Measurements from ENCODE around the gene FBXO38. TPM values are rescaled to one million over a fixed set of nuclear protein-coding genes. Genes with fewer than 3 reads are reported as not detected.

FBXO38 gene
- polyA plus RNA-seq, 1 donor: 54.6 TPM

DNA sequence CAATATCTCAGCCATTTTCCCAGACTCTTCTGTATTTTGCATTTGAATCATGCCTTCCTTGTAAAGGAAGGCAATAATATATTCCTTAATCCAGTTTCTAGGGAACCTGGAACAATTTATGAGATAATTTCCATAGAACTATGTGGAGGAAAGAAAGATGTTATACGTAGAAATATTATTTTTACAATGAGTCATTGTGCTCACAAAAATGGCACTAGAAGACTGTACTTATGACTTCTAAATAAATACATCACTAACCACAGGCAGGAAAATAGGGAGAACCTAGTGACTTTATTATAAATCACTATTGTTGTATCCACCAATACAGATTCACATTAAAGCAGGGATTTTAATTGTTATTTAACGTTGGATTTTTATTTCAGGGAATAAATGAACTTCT is 87.6 kb downstream of the FBXO38 start:
- no peak for DNase-seq

DNA sequence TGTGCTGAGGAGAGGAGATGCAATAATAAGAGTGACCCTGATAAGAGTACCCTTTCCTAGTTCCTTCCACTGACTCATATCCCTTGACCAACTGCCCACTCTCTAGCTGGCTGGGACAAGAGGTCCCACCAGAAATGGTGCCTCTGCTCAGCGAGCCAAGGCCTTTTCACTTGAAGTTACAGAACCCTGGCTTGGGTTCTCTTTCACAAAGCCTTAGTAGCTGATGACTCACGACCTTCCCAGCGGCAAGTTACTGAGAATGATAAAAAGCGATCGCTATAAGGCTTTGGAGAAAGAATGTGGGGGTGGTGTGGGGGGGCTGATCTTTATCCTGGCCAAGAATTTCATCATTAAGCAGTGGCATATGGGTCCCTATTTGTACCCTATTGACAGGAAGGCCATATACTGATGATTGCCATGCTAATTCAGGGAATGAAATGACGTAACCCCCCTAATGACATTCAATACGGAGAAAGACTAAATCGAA is 90.3 kb downstream of the FBXO38 start:
- no peak for DNase-seq

DNA sequence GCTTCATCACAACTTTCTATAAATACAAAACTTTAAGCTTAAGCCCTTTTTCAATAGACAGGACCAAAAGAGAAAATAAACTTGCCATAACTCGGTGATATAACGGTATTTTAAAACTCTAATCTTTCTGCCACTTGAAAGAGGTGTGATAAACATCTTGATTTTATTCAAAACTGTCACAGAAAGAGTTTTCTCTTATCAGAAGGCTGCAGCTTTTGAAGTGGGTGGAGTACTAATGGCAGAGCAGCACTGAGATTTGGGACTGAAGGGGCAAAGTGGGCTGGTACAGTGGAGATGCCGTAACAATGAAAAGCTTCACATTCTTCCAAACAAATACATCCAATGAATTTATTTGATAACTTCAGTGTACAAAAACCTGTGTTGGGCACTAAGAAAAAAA is 92.5 kb downstream of the FBXO38 start:
- no peak for DNase-seq

DNA sequence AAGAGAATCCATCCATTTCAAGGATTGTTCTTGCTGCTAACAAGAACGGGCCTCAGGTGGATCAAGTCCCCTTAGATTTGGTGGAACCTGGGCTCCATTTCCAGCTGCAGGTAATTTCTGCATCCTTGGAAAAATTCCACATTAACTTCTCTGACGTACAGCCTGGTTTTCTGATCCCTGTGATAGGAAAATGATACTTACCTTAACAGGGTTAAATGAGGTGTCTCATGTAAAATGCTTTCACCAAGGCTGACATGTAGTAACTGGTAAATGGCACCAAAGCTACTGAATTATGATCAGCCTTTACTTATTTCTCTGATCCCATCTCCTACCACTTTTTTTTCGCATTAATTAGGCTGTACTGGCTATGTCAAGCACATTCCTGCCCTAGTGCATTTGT is 93.7 kb downstream of the FBXO38 start:
- DNase-seq: no peak

DNA sequence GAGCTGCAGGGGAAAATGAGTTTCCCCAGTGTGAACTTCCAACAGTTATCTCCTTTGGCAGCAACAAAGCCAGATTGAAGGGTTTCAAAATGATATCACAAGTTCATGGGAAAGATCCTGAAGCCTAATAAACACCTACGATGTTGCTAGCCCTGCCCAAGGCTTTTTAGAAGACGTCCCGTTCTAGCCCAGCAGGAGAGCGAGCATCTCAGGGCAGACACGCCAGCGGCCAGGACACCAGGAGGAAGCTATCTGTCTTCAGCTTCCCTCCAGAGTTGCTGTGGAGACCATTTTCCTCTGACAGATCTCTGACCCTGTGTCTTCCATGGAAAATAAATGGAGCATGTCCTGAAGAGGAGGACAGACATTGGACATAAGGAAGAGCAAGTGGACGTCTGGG is 98.4 kb downstream of the FBXO38 start:
- DNase-seq: no peak

DNA sequence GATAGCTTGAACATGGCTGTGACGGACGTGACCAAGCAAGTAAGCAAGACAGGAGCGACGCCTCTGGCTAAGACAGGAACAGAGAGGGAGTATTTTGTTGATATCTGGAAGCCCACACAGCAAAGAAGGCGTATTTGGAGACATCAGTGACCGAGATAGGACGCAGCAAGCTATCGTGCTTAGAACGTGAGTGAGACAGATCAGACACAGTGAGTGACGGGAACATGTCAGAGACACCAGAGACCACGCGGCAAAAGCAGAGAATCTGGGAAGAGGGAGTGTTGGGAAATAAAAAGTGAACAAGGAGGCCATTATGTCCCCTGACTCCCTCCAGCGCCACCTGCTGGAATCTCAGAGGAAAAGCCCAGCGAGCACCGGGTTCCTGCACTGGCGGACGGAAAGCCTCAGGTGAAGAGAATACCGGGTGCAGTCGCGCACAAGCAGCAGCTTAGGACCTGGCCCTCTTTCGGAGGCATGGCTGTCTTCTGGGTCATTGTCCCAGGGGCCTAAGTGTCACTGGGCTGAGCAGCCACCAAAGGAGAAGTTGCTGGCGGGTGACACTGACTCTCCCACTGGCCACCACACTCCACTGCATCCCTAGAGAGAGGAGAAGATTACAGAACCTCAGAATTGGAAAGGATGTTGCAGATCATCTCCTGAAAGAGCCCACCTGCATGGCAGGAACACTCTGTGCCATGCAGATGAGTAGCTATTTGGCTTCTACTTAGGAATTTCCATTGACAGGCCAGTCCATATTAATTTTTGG is 99.1 kb downstream of the FBXO38 start:
- DNase-seq: peak; percentile 24

DNA sequence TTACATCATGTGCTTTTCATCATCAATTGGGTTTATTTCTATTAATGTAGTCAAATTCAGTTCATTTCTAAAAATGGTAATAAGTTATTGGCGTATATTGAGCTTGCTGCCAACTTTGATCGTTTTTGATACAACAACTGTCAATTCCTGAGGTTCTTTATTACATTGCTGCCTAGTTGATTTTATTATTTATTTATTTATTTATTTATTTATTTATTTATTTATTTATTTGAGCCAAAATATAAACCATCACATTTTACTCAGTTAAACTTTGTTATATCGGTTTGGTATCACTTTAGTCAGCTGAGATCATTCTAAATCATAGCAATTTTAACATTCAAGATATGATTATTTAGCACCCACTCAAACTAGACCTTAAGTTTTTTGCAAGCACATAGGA is 100.0 kb downstream of the FBXO38 start:
- DNase-seq: no peak

DNA sequence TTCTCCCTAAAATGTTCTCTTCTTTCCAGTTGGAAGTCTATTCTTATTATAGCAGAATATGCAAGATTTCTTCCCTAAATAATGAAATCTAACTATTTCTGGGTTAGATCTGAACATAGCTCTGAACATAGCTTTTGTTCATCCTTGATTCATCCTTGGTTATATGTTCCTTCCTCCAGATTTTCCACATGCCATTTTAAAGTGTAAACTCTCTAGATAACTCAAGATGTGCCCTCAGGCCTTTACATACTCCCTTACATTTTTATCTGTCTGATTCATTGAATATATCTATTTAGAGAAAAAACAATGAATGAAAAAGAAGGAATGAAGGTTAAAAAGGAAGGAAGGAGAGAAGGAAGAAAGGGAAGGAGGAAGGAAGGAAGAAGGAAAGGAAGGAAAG is 100.9 kb downstream of the FBXO38 start:
- DNase-seq: no peak

DNA sequence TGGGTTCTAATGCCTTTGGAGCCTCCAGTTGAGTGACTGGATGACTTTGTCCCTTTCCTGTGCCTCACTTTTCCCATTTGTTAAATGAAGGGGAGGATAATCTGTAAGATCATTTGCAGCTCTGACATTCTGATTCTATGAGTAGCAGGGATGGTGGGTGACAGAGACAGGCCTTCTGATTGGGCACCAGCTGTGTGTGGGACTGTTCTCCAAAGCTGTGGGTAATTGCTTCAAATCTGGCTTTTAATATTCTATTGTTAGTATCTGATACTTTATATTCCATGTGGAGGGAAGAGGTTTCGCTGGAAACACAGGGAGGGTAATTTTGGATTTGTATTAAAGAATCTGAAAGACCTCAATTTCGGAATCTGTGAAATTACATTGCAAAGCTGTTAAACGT is 102.7 kb downstream of the FBXO38 start:
- DNase-seq: no peak

DNA sequence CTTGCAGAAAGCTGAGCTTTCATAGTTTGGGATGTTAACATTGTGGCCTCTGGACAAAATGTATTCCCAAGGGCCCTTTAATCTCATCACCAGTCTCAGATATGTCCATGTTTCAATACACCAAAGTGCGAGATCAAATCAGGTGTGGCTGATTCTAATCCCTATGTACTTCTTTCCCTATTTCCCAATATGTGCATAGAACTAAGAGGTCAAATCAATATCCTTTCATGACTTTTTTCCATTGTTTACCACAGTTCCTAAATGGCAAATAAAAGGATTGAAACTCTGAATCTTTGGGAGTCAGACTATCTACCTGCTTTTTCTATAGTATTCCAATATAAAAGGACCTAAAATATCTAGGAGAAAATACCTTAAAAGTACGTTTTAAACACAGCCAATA is 105.0 kb downstream of the FBXO38 start:
- no peak for DNase-seq

DNA sequence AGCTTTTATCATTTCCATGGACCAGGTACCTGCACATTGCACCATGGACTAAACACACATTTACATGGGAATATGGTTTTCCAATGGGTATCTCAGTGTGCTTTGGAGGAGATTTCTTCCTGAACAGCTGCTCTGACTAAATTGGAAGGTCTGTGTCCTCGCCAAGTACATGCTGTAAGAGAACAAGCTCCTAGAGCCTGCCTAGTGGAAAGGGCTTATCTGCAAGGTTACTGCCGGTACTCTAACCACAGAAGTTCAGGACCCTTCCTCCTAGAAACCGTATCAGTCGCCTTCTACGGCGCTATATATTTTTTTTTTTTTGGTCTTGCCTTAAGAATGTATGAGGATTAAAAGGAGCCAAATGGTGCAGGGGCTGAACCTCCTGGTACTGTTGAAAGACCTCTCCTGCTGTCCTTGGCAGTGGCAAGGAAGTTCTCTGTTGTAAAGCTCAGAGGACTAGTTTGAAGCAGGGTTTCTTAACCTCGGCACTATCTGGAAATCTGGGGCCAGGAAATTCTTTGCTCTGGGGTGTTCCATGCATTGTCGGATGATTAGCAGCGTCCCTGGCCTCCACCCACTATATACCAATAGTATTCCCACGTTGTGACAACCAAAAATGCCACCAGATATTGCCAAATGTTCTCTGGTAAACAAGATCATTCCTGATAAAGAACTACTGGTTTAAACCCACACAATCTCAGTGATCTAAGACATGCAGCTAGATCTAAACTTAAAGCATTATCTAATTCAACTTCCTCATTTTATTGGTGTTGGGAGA is 107.4 kb downstream of the FBXO38 start:
- DNase-seq: no peak

DNA sequence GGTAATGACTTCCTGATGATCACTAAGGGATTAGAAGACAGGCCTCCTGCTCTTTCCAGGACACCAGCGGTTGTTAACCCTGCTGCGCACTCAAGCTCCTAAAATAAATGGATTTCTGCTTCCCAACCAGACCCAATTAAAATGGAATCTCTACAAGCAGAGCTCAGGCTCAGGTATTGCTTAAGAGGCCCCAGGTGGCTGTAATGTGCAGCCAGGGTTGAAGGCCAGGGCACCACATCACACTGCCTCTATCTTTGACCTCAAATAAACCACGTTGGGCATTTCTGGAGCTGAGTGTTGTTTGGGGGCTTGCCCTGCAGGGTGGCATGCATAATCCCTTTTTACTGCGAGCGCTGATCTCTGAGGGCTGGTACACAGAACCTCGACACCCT is 108.0 kb downstream of the FBXO38 start:
- DNase-seq: no peak

DNA sequence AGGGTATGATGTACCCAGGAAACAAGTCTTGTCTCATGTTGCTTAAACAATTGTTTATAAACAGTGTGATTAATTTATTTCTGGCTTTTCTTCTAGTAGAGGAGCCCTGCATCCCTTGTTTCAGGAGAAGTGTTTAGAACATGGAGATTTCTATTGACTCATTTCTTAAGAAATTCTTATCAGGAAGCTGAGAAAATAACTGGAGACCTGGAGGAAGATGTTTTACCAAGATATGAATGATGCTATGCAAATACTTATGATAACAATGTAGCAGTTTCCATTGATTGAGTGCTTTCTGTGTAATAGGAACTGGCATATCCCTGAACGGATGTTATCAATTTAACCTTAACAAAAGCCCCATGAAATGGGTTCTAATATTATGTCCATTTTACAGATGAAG is 108.6 kb downstream of the FBXO38 start:
- DNase-seq: no peak

Other genes starting within 250 kb of the FBXO38 start
- not detected for gene SPINK14, start 215.4 kb upstream of the FBXO38 start, polyA plus RNA-seq (ENCODE audit: insufficient read length)
- gene SPINK6, start 180.9 kb upstream of the FBXO38 start, polyA plus RNA-seq (ENCODE audit: insufficient read length): not detected
- gene MARCOL, start 145.4 kb upstream of the FBXO38 start, polyA plus RNA-seq (ENCODE audit: insufficient read length): not detected
- gene SPINK13, start 115.2 kb upstream of the FBXO38 start, polyA plus RNA-seq (ENCODE audit: insufficient read length): 1.1 TPM
- 0.35 TPM for gene SPINK7, start 71.5 kb upstream of the FBXO38 start, polyA plus RNA-seq (ENCODE audit: insufficient read length)
- gene SPINK9, start 48.4 kb upstream of the FBXO38 start, polyA plus RNA-seq (ENCODE audit: insufficient read length): 0.55 TPM

Measured in left kidney (tissue), 2 donors.